K562 (cell line): ENCODE measurements around the gene OSBPL10. TPM values are rescaled to one million over a fixed set of nuclear protein-coding genes. Genes with fewer than 3 reads are reported as not detected.

Experiments used
- ATAC-seq: fragments of 200-7000 bp; cut with Tn5 transposase; 3 replicates; pipeline ENCODE4 v1.9.1; 2020; ENCODE audit warnings: moderate library complexity
- BruUV-seq: library from RNA; stranded (reverse); fragments of 400-500 nt; replicated peaks from 2 replicates; lab custom pipeline; 2021; lab: Mats Ljungman, UMichigan
- CTCF ChIA-PET: fragments of 300-600 bp; formaldehyde crosslinking; extraction: SDS; loops from one replicate; lab custom pipeline; 2021; ENCODE audit warnings: low intra/inter-chr PET ratio; lab: Yijun Ruan, JAX
- POLR2A ChIA-PET: fragments of 300-600, 350-650 bp; sonication (Branson Sonifier 250); formaldehyde crosslinking; extraction: SDS; loops from one replicate; lab custom pipeline; 2021; ENCODE audit warnings: antibody characterized with exemption, inconsistent platforms; lab: Yijun Ruan, JAX
- DNase-seq, 4 experiments: peaks; one replicate each; pipeline versions ENCODE4 v3.0.0 to v3.0.0-alpha.2; 2011 to 2018; ENCODE audit warnings: low spot score in 3 of 4, mixed read lengths in 3 of 4; ENCODE audit errors: extremely low read depth in 1 of 4
- FAIRE-seq: peaks from 2 replicates; lab custom pipeline; 2011; peaks lifted over from hg19 to GRCh38; lab: Jason Lieb, UNC
- H2AFZ ChIP-seq: 2 replicates; pipeline ENCODE4 v1.6.0; 2011; ENCODE audit warnings: low read depth, low read length, control low read depth, inconsistent platforms
- H3K27ac ChIP-seq: fragments of 200-600 bp; 3 replicates; pipeline ENCODE4 v1.8.0; 2011; ENCODE audit warnings: low read depth, mild to moderate bottlenecking, control low read depth, inconsistent platforms, low read length, moderate library complexity, mixed read lengths; ENCODE audit errors: extremely low read depth
- H3K27me3 ChIP-seq, 2 experiments: fragments of 300-600 bp in 1 of 2; 2 replicates in 1 of 2; 3 replicates in 1 of 2; pipeline versions ENCODE4 v1.6.0 to v1.8.0; 2011; ENCODE audit warnings: inconsistent platforms in 2 of 2, low read length in 2 of 2, mild to moderate bottlenecking in 1 of 2, mixed read lengths in 1 of 2, moderate library complexity in 1 of 2; ENCODE audit not compliant: control insufficient read depth in 2 of 2, insufficient read depth in 2 of 2
- H3K36me3 ChIP-seq: fragments of 300-600 bp; 3 replicates; pipeline ENCODE4 v1.8.0; 2011; ENCODE audit warnings: mild to moderate bottlenecking, low read length, inconsistent platforms; ENCODE audit not compliant: control insufficient read depth, insufficient read depth
- H3K4me1 ChIP-seq, 2 experiments: fragments of 200-600 bp in 1 of 2; replicated peaks in 1 of 2; 2 replicates in 1 of 2; 3 replicates in 1 of 2; pipeline versions ENCODE4 v1.5.1 to v1.8.0; 2011; ENCODE audit warnings: inconsistent platforms in 2 of 2, low read length in 2 of 2, mild to moderate bottlenecking in 1 of 2, mixed read lengths in 1 of 2, moderate library complexity in 1 of 2; ENCODE audit not compliant: control insufficient read depth in 2 of 2, insufficient read depth in 2 of 2
- H3K4me2 ChIP-seq: 2 replicates; pipeline ENCODE4 v1.6.1; 2011; ENCODE audit warnings: low read length, control low read depth, inconsistent platforms, mixed read lengths; ENCODE audit not compliant: insufficient read depth
- H3K4me3 ChIP-seq: fragments of 200-600 bp; sonication (generic), shearing (Covaris generic); 2 replicates; pipeline ENCODE4 v1.5.1; 2016; ENCODE audit warnings: control low read depth, inconsistent platforms
- H3K79me2 ChIP-seq: fragments of 200-600 bp; 3 replicates; pipeline ENCODE4 v1.8.0; 2011; ENCODE audit warnings: low read length, inconsistent platforms; ENCODE audit not compliant: control insufficient read depth, insufficient read depth
- H3K9ac ChIP-seq, 2 experiments: 2 replicates each; pipeline versions ENCODE4 v1.6.0 to v1.6.1; 2011; ENCODE audit warnings: low read depth in 2 of 2, low read length in 2 of 2, control low read depth in 1 of 2, inconsistent platforms in 1 of 2, mild to moderate bottlenecking in 1 of 2, mixed read lengths in 1 of 2; ENCODE audit not compliant: insufficient read depth in 1 of 2
- H3K9me1 ChIP-seq: one replicate; pipeline ENCODE4 v1.6.0; 2011; ENCODE audit warnings: inconsistent platforms, mild to moderate bottlenecking, low read length, moderate library complexity; ENCODE audit not compliant: control insufficient read depth, insufficient read depth
- H3K9me3 ChIP-seq: replicated peaks from 2 replicates; pipeline ENCODE4 v1.5.1; 2011; ENCODE audit warnings: low read depth, low read length, inconsistent platforms; ENCODE audit not compliant: control insufficient read depth, insufficient read depth
- H4K20me1 ChIP-seq: replicated peaks from 2 replicates; pipeline ENCODE4 v1.6.1; 2011; ENCODE audit warnings: low read length, inconsistent platforms, mixed read lengths; ENCODE audit not compliant: control insufficient read depth, insufficient read depth
- ADNP ChIP-seq: fragments of 200-800 bp; sonication (Bioruptor generic); IDR thresholded peaks from 2 replicates; pipeline ENCODE4 v1.6.1; 2016; ENCODE audit warnings: missing genetic modification characterization, missing compliant biosample characterization
- BDP1 ChIP-seq: IDR thresholded peaks from 3 replicates; pipeline ENCODE4 v1.6.1; 2011; ENCODE audit not compliant: insufficient read length, insufficient read depth
- CBX5 ChIP-seq: IDR thresholded peaks from 2 replicates; pipeline ENCODE4 v1.6.1; 2014; ENCODE audit warnings: low read depth, borderline replicate concordance
- ILF3 ChIP-seq: fragments of 450-650 bp; IDR thresholded peaks from 2 replicates; pipeline ENCODE4 v1.6.1; 2018; ENCODE audit warnings: antibody characterized with exemption, mild to moderate bottlenecking, moderate library complexity, borderline replicate concordance
- NONO ChIP-seq, 2 experiments: fragments of 200-400 bp in 1 of 2; fragments of 450-650 bp in 1 of 2; formaldehyde crosslinking in 1 of 2; IDR thresholded peaks; 2 replicates each; pipeline ENCODE4 v1.6.1; 2017; ENCODE audit warnings: low read depth in 2 of 2, mild to moderate bottlenecking in 2 of 2, moderate library complexity in 2 of 2, low read length in 1 of 2
- RBM34 ChIP-seq: fragments of 200-400 bp; formaldehyde crosslinking; IDR thresholded peaks from 2 replicates; pipeline ENCODE4 v1.6.1; 2018; ENCODE audit warnings: low read length, borderline replicate concordance; ENCODE audit not compliant: insufficient read depth
- WGBS: fragments of 100-300 bp; shearing (Covaris generic); methylation state at CpG from one replicate; pipeline ENCODE4 v1.1.6; 2016; ENCODE audit warnings: low coverage, mixed read lengths; ENCODE audit not compliant: insufficient coverage; ENCODE audit errors: missing lambda C conversion rate; 5-methylcytosine and 5-hydroxymethylcytosine counted together
- in situ Hi-C: fragments of 300-500 bp; cut with MboI; formaldehyde crosslinking; loops from 4 replicates; pipeline ENCODE4 v1.15.0; 2018; ENCODE audit warnings: inconsistent platforms, mixed read lengths
- intact Hi-C: fragments of 100-400 bp; cut with micrococcal nuclease; formaldehyde crosslinking; loops from 2 replicates; pipeline ENCODE4 v1.14.2; 2022
- polyA plus RNA-seq, 8 experiments: library from polyadenylated mRNA; depleted of rRNA in 4 of 8; stranded (reverse) in 5 of 8; unstranded in 3 of 8; fragments of >200 nt; fragmentation: Nextera tagmentation in 2 of 8; fragmentation: Illumina TruSeq in 1 of 8; extraction: Ambion mirVana in 2 of 8; extraction: Trizol in 1 of 8; gene quantifications; 2 replicates each; pipeline versions ENCODE4 v1.2.1 to v1.2.3, GENCODE V29; 2011 to 2014; ENCODE audit warnings: inconsistent platforms in 1 of 8, missing spikeins in 1 of 8
- total RNA-seq, 7 experiments: library from RNA; depleted of rRNA in 6 of 7; stranded (reverse); fragments of >200 nt in 6 of 7; fragmentation: Illumina TruSeq in 2 of 7; extraction: Trizol in 2 of 7; gene quantifications; 2 replicates each; pipeline versions ENCODE4 v1.2.1 to v1.2.3, GENCODE V29; 2011 to 2021; ENCODE audit warnings: low replicate concordance in 1 of 7
- TF ChIP-seq, protein P1 (sequence below): fragments of 250-450 bp; sonication (Bioruptor Pico); IDR thresholded peaks from 2 replicates; pipeline ENCODE4 v1.4.0; 2020; ENCODE audit warnings: mild to moderate bottlenecking, moderate library complexity
- TF ChIP-seq, protein P2 (sequence below): fragments of 450-650 bp; IDR thresholded peaks from 2 replicates; pipeline ENCODE4 v1.6.1; 2016; ENCODE audit warnings: low read depth
- TF ChIP-seq, protein P3 (sequence below): fragments of 450-650 bp; IDR thresholded peaks from 2 replicates; pipeline ENCODE4 v1.7.0; 2016; ENCODE audit warnings: borderline replicate concordance

The OSBPL10 gene
- total and polyA plus RNA-seq, 9 of the 15 experiments (the other 6 are each of a cell fraction or from before 2014, with no cell fraction given): 0.03 to 0.19 (median 0.14) TPM; not detected in 2

DNA sequence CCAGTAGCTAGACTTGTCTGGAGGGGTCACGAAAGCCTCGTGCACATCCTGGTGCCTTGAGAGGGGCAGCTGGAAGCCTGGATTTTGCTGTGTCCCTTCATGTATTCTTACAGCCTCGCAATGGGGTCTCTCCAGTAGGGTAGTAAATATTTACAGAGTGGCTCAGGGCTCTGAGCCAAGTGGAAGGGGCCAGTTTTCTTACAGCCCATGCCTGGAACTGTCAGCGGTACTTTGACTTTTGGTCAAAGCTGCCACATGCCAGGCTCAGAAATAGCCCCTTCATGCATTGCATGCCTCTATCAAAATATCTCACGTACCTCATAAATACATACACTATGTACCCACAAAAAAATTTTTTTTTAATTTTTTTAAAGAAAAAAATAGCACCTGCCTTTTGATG lies 119.2 kb downstream of the OSBPL10 start:
- Histone ChIP-seq H3K9me3 (no peaks in the 10 kb centered on the region), H4K20me1 (no peaks in the 10 kb centered on the region), H3K79me2 (no peaks in the 10 kb centered on the region), H2AFZ (no peak overlapping the region), H3K4me3 (no peak overlapping the region), H3K4me1 (no peaks in the 10 kb centered on the region), H3K27ac (no peak overlapping the region), H3K9ac (no peak overlapping the region), H3K36me3 (no peaks in the 10 kb centered on the region), H3K27me3 (no peaks in the 10 kb centered on the region; a peak in 1 of 5 replicates), H3K9me1 (no peaks in the 10 kb centered on the region), H3K4me2 (no peak overlapping the region)
- WGBS: 0% methylated on average over 5 of the region's 5 CpGs
- FAIRE-seq (no peak), ATAC-seq (no peak), DNase-seq (no peak)
- intact Hi-C loops (no loop called here), in situ Hi-C loops (no loop called here)
- ChIA-PET CTCF (no interaction called here), POLR2A (interaction anchor here (0.6 kb wide), 1 partner anchor 158 kb away, joined by 5 read pairs; no protein-coding TSS in a partner anchor)
- no TSS peak for BruUV-seq
- no peak for TF ChIP-seq BDP1
- TF ChIP-seq ILF3: no peak
- no peak for TF ChIP-seq CBX5
- TF ChIP-seq RBM34: no peak
- TF ChIP-seq, protein P1, sequence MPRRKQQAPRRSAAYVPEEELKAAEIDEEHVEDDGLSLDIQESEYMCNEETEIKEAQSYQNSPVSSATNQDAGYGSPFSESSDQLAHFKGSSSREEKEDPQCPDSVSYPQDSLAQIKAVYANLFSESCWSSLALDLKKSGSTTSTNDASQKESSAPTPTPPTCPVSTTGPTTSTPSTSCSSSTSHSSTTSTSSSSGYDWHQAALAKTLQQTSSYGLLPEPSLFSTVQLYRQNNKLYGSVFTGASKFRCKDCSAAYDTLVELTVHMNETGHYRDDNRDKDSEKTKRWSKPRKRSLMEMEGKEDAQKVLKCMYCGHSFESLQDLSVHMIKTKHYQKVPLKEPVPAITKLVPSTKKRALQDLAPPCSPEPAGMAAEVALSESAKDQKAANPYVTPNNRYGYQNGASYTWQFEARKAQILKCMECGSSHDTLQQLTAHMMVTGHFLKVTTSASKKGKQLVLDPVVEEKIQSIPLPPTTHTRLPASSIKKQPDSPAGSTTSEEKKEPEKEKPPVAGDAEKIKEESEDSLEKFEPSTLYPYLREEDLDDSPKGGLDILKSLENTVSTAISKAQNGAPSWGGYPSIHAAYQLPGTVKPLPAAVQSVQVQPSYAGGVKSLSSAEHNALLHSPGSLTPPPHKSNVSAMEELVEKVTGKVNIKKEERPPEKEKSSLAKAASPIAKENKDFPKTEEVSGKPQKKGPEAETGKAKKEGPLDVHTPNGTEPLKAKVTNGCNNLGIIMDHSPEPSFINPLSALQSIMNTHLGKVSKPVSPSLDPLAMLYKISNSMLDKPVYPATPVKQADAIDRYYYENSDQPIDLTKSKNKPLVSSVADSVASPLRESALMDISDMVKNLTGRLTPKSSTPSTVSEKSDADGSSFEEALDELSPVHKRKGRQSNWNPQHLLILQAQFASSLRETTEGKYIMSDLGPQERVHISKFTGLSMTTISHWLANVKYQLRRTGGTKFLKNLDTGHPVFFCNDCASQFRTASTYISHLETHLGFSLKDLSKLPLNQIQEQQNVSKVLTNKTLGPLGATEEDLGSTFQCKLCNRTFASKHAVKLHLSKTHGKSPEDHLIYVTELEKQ (CRISPR knock-in tag): no peak
- no peak for TF ChIP-seq NONO (IDR thresholded peaks at IDR 0.05; ENCODE audit: low read depth in 2 of 2, low read length in 1 of 2)
- TF ChIP-seq ADNP (tag): no peak
- TF ChIP-seq, protein P2, sequence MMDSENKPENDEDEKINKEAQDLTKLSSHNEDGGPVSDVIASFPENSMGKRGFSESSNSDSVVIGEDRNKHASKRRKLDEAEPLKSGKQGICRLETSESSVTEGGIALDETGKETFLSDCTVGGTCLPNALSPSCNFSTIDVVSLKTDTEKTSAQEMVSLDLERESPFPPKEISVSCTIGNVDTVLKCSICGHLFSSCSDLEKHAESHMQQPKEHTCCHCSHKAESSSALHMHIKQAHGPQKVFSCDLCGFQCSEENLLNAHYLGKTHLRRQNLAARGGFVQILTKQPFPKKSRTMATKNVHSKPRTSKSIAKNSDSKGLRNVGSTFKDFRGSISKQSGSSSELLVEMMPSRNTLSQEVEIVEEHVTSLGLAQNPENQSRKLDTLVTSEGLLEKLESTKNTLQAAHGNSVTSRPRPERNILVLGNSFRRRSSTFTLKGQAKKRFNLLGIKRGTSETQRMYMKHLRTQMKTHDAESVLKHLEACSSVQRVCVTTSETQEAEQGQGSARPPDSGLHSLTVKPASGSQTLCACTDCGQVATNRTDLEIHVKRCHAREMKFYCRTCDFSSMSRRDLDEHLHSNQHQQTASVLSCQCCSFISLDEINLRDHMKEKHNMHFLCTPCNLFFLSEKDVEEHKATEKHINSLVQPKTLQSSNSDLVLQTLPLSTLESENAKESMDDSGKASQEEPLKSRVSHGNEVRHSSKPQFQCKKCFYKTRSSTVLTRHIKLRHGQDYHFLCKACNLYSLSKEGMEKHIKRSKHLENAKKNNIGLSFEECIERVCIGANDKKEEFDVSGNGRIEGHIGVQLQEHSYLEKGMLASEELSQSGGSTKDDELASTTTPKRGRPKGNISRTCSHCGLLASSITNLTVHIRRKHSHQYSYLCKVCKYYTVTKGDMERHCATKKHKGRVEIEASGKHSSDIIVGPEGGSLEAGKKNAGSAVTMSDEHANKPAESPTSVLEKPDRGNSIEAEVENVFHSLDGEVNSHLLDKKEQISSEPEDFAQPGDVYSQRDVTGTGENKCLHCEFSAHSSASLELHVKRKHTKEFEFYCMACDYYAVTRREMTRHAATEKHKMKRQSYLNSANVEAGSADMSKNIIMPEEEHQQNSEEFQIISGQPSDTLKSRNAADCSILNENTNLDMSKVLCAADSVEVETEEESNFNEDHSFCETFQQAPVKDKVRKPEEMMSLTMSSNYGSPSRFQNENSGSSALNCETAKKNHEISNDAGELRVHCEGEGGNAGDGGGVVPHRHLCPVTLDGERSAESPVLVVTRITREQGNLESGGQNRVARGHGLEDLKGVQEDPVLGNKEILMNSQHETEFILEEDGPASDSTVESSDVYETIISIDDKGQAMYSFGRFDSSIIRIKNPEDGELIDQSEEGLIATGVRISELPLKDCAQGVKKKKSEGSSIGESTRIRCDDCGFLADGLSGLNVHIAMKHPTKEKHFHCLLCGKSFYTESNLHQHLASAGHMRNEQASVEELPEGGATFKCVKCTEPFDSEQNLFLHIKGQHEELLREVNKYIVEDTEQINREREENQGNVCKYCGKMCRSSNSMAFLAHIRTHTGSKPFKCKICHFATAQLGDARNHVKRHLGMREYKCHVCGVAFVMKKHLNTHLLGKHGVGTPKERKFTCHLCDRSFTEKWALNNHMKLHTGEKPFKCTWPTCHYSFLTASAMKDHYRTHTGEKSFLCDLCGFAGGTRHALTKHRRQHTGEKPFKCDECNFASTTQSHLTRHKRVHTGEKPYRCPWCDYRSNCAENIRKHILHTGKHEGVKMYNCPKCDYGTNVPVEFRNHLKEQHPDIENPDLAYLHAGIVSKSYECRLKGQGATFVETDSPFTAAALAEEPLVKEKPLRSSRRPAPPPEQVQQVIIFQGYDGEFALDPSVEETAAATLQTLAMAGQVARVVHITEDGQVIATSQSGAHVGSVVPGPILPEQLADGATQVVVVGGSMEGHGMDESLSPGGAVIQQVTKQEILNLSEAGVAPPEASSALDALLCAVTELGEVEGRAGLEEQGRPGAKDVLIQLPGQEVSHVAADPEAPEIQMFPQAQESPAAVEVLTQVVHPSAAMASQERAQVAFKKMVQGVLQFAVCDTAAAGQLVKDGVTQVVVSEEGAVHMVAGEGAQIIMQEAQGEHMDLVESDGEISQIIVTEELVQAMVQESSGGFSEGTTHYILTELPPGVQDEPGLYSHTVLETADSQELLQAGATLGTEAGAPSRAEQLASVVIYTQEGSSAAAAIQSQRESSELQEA: no peak
- TF ChIP-seq, protein P3, sequence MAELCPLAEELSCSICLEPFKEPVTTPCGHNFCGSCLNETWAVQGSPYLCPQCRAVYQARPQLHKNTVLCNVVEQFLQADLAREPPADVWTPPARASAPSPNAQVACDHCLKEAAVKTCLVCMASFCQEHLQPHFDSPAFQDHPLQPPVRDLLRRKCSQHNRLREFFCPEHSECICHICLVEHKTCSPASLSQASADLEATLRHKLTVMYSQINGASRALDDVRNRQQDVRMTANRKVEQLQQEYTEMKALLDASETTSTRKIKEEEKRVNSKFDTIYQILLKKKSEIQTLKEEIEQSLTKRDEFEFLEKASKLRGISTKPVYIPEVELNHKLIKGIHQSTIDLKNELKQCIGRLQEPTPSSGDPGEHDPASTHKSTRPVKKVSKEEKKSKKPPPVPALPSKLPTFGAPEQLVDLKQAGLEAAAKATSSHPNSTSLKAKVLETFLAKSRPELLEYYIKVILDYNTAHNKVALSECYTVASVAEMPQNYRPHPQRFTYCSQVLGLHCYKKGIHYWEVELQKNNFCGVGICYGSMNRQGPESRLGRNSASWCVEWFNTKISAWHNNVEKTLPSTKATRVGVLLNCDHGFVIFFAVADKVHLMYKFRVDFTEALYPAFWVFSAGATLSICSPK: no peak
